Stimulated activated CD8-positive, alpha-beta memory T cell treated with anti-CD3 and anti-CD28 coated beads, Interleukin-7, amount 100 ng/mL, for 48 hours (primary cell): ENCODE data around the gene FOXA2.

Experiments used
- DNase-seq, 2 donors: peaks; one replicate each; pipeline ENCODE4 v3.0.0-alpha.2; 2020; ENCODE audit warnings: low read depth in 1 of 2; ENCODE audit errors: extremely low read depth in 1 of 2

Gene FOXA2

DNA sequence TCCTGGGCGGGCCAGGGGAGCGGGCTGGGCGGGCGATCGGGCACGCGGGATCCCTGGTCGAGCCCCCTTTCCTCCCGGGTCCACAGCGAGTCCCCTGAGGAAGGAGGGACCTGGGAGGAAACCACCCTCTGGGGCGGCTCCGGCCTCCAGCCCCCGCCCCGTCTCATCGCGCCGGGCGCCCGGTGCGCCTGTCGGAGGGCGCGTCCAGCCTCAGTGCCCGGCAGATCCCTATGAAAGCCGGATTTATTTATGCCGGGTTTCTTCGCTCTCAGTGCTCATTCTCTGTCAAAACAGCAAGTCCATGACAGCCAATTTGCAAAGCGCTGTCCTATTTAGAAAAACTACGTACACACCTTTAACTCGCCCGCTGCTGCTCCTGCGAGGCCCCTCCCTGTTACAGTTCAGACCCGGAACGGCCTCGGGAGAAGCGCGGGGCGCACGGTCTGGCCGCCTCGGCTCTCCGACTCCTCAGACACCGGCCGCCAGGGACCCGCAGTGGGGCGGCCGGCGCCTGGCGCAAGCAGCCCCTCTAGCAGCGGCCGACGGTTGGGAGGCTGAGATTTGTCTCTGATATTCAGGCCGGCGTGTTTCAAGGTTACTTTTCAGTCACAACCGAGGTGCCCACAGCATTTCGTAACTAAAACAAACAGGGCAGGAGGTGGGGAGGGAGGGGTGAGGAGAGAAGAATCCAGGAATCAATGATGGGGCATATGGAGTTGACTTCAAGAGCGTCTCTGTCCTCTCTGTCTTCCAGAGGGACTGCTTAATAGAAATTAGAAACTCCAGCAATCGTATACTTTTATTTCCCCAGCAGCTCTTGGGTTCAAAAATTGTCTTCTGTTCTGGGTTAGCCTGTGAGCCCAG is 782 bp upstream of the FOXA2 start:
- no peak for DNase-seq

DNA sequence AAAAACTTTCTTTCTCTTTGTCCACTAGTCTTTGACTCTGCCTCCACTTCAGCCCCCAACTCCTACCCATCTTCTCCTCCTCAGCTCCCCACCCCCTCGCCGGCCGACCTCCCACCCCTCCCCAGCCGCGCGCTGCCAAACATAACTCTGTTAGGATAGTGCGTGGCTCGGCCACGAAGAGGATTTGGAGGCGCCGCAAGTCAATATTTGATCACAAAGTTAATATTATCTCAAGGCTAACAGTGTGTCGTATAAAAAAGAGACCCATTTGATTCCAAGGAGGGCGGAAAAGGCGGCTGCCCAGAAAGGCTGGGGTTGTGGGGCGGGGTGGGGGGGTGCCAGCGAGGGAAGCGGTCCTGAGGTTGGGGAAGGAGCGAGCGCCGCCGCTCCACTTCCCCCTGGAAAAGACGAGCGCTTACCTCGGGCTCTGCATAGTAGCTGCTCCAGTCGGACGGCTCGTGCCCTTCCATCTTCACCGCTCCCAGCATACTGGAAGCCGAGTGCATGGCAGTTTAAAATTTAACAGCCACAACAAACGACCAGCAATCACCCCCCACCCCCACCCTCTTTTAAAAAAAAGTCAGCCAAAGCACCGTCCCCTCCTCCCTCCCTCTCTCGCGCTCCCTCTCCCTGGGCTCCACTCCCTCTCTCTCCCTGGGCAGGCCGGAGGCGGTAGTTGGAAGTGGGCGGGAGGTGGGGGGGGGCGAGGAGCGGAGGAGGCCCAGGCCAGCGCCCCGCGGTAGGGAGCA is 425 bp downstream of the FOXA2 start:
- no peak for DNase-seq

DNA sequence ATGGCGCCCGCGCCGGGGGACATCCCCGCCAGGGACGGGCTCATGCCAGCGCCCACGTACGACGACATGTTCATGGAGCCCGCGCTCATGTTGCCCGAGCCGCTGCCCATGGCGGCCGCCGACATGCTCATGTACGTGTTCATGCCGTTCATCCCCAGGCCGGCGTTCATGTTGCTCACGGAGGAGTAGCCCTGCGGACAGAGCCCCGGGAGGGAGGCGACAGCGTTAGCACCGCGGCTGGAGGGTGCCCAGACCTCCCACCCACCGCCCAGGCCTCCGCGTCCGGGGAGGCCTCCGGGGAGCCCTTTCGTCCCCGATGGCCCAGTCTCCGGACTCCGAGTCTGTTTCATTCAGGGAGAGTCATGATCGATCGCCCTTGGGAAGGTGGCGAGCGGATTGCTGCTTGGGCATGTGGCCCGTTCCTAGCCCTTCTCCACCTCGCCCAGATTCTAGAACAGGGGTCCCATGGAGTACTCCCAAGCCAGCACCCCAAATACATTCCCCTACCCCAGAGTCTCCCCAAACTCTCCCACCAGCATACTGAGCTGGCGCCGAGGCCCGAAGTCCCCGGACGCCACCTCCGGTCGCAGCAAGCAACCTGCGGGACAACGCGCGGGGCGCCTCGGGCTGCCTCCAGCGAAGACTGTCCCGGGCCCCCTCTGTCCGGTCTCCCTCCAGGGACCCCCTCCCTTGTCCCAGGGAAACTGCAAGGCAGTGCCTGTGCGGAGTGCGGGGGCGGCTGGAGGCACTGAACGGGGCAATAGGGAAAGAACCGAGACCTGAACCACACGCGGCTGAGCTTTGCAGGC is 1.2 kb downstream of the FOXA2 start:
- no peak for DNase-seq

DNA sequence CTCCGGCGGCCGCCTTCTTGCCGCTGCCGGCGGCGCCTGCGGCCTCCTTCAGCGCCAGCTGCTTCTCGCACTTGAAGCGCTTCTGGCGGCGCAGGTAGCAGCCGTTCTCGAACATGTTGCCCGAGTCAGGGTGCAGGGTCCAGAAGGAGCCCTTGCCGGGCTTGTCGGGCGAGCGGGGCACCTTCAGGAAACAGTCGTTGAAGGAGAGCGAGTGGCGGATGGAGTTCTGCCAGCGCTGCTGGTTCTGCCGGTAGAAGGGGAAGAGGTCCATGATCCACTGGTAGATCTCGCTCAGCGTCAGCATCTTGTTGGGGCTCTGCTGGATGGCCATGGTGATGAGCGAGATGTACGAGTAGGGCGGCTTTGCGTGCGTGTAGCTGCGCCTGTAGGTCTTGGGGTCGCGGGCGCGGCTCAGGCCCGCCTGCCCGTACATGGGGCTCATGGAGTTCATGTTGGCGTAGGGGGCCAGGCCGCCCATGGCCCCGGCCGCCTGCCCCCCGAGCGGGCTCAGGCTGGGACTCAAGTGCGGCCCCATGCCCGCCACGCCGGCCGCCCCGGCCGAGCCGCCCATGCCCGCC is 1.9 kb downstream of the FOXA2 start:
- DNase-seq: no peak

DNA sequence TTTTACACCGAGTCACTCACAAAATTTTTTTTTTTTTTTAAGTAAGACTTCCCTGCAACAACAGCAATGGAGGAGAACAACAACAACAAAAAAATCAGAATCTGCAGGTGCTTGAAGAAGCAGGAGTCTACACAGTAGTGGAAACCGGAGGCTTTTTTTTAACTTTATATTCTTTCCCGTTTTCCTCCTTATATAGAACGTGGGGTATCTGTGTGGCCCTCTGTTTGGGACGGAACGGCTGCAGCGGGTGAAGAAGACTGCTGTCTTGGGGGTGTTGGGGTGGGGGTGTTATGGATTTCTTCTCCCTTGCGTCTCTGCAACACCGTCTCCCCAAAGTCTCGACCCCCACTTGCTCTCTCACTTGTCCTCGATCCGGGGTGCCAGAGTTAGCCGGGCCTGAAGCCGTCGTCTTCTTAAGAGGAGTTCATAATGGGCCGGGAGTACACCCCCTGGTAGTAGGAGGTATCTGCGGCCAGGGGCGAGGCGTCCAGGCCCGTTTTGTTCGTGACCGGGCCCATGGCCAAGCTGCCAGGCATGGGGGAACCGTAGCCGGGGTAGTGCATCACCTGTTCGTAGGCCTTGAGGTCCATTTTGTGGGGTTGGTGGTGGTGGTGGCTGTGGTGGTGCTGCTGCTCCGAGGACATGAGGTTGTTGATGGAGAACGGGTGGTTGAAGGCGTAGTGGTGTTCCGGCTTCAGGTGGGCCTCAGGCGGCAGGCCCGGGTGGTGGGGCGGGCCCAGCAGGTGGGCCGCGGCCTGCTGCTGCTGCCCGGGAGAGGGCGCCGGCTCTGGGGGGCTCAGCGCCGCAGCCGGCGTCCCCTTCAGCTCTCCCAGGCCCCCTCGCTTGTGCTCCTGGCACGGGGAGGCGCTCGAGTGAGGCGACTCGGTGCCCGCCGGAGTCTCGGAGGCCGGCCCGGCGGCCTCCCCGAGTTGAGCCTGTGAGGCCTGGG is 2.7 kb downstream of the FOXA2 start:
- no peak for DNase-seq

DNA sequence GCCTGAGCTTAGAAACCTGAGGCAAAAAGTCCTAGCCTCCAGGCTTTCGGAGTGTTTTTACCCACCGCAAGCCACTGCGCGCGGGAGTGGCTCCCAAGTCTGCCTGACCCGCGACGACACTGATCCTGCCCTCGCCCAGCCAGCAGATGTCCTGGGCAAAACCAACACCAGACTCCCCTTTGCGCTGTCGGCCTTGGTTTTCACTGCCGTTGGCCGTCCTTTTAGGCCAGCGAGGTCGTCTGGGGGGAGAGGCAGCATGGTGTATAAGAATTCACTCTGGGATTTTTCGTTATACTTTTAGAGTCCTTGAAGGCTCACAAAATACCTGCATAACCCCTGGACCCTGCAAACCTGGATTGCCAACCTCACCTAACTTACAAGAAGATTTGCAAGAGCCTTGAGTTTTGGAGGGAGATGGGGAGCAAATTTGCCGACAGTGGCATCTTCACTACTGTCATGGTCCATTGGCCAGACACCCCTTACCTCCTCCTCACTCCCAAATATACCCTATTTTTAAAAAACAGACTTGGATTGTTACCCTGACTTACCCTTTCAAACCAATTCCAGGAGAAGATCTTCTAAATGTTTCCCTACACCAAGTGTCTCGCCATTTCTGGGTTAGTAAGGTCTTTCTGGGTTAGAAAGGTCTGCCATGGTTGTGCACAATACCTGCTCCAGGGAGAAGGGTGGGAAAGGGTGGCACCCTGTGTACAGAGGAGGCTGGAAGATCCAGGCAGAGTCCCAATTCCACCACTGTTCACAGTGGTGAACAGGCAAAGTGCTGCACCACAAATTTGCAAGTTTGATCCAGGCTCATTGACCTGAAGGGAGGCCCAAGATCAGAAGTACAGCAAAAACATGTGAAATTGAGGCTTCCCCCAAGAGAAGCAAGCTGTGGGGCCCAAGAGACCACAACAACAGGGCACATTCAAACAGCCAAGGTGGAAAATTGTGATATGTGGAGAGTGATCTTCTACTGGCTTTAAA is 4.4 kb downstream of the FOXA2 start:
- DNase-seq: no peak

DNA sequence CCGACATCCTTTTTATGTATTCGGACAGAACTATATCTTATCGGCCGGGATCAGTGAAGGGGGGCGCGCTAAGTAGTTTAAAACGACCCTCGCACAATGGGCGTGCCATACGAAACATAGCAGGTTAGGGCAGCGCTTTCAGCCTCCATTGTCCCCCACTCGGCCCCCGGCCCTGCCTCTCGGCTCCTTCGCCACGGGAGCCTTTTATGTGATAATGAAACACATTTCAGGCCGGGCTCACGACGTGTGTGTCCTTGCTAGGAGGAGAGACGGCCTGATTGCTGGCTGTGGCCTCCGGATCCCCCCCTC is 5.3 kb downstream of the FOXA2 start:
- no peak for DNase-seq

DNA sequence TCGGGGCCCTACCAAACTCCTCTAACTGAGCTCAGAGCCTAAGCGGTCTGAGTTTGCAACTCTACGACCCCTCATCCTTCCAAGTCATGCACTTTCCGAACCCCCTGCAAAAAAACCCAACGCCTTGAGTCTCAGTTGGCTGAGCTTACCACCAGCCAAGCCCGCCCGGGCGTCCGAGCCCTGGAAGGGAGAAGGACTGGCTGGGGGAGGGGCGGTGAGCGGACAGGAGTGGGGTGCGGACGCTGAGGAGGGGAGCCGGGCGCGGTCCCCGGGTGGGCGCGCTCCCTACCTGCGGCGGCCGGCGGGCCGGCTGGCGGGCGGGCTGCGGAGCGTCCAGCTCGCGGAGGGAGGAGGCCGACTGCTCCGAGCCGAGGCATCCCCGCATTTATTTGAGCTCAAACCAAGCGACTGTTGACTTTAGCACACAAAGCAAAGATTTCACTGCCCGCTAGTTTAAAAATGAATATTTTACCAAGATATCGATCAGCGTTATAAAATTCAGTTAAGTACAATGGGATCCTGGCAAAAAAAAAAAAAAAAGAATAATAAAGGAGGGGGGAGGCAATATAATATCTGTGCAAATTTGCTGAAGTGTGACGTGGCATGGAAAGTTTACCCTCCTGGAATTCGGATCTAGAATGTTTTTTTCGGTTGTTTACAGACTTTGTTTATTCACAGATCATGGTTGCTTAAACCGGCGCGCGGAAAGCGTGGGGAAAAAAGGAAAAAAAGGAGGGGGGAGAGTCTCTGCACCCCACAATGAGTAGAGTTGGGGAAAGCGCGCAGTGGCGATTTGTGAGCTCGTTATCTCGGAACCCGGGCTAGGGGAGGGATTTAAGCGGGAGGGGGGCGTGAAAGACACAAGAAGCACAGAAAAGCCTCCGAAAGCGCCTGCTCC is 5.9 kb downstream of the FOXA2 start:
- DNase-seq: no peak

DNA sequence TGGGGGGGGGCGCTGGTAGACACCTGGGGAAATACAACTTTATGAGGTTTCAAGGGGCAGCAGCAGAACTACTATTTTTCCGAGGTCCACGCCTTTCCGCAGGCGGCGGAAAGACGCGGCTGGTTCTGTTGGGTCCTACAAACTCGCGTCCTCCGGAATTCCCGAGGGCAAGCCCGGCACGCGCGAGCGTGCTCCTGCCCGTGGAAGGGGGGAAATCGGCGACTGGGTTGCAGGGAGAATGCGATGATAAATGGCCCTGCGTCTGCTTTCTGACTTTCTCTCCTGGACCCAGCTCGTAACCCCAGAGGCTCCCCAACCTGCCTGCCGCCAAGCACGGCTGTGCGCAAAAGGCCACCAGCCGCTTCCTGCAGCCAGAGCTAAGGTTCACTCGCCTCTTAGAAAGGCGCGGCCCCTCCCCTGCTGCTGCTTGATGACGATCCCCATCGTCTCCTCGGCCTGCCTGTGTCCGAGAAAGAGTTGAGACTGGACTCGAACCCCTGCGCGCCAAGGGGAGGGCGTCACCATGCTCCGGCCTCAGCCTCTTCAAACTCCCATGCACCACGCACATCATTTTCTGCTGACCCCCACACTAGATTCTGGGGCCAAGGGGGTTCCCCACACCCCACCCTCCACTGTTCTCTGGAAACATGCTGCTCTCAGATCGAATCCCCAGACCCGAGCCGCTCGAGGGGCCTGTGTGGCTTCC is 6.7 kb downstream of the FOXA2 start:
- DNase-seq: no peak

DNA sequence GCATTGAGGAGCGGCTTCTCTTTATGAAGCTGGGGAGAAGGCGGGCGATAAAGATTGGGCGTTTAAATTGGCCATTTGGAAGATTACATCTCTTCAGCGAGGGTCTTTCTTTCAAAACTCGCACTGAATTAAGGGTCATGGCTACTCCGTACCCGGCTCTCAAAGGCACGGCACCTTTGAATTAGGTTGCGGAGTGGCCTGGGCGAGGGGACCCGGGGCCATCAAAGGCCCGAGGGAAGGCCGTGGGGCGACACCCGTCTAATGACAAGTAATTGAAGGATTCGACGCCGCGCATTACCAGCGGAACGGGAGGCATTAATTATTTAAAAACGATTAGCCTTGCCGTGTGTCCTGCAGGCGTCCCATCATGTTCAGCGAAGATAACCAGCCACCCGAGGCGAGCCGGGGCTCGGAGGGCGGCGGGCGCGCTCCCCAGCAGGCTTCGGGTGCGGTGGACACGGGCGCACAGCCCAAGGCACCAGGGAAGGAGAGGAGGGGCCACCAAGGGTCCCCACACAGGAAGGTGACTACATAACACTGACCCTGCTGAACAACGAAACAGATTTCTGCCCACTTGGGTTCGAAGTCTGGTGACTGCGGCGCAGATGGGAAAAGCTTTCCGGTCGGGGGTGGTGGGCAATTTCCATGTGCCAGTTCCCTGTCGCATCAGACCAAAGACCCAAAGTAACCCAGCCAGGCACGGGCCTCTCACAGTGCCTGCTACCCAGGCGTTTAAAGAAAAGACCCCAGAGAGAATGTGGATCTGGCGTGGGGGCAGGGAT is 7.4 kb downstream of the FOXA2 start:
- no peak for DNase-seq

DNA sequence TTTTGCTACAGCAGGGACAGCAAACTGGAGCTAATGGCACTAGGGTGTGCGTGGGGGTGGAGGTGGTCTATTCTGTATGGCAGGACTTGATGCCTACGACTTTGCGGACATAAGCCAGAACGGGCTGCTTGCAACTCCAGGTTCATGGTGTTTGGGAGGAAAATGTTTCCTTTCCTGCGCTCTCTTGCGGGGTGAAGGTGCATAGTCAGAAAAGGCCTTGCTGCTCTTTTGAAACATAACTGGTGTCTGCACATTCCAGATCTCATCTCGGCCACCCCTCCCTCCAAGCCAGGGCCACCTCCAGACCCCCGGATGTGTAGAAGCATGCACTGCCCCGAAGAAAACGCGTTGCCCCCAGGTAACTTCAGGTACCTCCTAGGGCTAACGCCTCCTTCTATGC is 8.1 kb downstream of the FOXA2 start:
- no peak for DNase-seq

DNA sequence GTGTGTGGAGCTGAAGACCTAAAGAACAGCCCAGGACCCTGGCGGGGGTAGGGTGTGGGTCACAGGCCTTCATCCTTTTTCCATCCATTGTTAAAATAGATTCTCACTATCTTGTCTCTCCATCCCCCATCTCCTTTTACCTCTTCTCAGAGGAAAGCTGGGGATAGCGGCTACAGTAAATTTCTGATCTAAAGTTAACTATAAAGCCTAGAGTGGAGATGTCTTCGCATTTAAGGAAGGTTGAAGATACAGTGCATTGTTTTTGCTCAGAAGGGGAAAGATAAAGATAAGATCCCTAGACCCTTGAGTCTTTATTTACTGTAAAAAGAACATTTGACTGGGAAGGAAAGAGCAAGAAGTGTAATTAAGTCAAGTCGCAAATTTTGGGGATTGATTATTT is 8.6 kb downstream of the FOXA2 start:
- no peak for DNase-seq

DNA sequence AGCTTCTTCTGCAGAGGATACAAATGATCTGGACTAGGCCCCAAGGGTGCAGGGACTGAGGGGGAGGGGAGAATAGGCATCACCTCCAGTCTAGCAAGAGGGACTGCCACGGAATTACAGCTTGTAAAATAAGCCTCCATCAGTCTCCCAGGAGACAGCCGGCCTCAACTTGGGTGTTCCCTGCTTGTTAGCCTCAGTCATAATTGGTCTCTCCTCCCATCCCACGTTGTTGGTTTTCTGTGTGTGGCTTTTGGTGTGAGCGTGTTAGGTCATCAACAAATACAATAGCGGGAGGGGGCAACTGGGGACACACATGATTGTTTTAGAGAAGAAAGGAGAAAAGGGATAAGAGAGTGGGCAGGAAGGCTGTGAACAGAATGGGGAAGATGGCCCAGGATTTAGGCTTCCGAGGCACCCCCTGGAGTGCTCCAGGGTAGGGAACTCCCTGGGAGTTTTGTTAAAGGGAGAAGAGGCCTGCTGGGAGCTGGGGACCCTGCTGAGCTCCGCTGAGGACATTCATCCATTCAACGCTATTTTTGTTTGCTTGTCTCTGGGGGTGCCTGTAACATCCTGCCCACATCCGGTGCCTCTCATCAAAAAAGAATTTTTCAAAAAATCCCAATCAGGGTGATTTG is 9.2 kb downstream of the FOXA2 start:
- no peak for DNase-seq

DNA sequence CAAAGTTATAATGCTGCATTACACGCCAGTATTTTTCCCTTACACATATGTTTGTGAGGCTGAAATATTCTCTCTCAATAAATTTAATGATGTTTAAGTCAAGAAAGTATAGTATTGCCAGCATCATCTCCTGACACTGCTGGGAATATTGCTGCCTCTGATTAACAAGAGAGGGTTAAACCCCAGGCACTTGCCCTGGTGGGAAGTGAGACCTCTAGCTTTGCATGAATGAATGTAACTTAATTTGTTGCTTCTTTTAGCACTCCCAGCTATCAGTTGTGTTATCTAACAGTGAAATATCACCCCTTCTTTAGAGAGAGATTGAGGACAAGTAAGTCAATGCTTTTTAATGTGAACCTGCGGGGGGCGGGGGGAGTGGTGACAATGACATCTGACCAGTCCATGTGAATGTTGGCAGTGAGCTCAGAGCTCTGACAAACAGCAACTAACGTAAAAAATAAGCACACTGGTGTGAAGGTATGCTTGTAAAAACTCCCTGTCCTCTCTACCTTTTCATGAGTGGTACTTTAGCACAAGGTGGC is 9.8 kb downstream of the FOXA2 start:
- no peak for DNase-seq

DNA sequence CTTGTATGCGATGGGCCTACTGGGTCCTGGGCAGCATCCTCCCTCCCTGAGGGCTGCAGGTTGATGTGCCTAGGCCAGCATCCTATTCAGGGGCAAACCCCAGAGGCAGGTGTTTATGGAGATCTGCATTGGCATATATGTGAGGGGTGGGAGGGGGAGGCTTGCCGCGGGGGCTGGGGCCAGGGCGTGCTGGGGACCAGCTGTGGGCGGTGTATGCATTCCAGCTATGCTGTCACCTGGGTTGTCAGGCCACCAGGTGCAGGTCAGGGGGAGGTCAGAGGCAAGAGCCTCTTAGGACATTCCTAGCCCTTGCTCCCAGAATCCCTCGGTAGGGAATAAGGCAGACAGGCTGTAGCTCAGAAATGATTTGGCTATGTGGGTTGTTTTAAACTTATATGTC is 11.9 kb downstream of the FOXA2 start:
- DNase-seq: no peak

DNA sequence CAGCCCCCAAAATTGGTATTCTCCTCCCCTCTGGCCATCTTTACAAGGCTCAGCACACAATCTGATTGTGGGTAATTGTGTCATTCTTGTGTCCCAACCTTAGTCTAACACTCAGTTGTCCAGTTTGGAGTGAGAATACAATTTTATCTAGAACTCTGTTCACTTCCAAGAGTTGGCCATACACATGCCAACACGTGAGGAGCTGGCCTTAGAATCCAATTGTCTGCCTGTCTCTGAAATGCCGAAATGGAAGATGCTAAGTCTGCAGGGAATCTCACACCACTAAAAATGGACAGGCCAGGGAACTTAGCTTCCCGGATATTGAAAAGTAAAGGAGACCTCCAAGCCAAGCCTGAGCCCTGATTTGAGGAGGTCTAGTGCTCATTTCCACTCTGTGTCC is 12.3 kb downstream of the FOXA2 start:
- DNase-seq: no peak
